Cerebellar cortex (tissue), 1 donor: ENCODE data around the gene ST14.
"Not testable (repeated sequence)": the region's sequence is repeated elsewhere in the genome, so short reads cannot be mapped to it uniquely, and the experiment has no call there.

ENCODE experiments used
- DNase-seq: peaks from one replicate; pipeline ENCODE4 v3.0.0-alpha.2; 2015; ENCODE audit warnings: low spot score

Gene ST14

DNA sequence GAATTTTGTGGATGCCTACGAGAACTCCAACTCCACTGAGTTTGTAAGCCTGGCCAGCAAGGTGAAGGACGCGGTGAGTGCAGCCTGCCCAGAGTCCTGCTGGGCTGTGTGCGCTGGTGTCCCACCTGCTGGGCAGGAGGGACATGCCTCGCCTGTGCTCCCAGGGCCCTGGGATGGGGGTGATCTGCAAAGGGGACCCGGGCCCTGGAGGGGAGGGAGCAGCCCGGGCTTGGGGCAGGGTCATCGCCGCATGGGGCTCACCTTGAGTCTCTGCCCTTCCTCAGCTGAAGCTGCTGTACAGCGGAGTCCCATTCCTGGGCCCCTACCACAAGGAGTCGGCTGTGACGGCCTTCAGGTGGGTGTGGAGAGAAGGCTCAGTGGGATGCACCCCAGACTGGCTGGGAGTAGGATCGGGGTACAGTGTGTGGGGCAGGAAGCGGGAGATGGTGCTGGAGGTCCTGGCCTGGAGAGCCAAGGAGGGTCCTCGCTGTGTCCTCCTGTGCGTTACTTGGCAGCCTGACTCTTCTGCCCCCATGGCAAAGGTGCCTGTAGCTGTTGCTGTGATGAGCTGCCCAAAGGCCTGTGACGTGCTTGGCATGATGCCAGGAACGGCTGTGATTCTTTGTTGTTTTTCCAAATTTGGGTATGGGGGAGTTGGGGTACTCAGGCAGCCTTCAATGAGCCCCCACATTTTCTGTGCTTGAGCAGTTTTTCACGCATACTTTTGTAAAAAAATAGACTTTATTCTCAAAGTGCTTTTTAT lies 29.2 kb downstream of the ST14 start:
- no peak for DNase-seq

DNA sequence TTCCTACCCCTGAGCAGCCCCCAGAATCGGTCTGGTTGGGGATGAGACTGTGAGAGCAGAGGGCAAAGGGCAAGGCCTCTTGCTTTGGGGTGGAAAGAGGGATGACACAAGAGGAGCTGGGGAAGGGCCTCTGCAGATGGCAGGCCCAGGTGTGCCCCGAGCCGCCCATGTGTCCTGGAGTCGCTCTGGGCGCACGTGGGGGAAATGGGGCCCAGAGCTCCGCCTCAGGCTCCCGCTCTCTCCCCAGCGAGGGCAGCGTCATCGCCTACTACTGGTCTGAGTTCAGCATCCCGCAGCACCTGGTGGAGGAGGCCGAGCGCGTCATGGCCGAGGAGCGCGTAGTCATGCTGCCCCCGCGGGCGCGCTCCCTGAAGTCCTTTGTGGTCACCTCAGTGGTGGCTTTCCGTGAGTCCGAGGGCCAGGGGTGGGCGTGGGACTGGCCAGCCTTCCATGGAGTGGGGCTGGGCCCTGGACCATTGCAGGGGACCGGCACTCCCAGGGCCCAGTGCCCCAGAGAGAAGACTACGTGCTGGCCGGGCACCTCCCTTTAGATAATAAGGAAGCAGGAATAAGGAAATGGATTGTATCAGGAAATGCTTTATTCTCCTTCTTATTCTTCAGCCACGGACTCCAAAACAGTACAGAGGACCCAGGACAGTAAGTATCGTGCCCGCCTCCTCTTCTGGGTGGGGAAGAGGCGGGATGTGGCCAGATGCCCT lies 30.1 kb downstream of the ST14 start:
- DNase-seq, result no peak

DNA sequence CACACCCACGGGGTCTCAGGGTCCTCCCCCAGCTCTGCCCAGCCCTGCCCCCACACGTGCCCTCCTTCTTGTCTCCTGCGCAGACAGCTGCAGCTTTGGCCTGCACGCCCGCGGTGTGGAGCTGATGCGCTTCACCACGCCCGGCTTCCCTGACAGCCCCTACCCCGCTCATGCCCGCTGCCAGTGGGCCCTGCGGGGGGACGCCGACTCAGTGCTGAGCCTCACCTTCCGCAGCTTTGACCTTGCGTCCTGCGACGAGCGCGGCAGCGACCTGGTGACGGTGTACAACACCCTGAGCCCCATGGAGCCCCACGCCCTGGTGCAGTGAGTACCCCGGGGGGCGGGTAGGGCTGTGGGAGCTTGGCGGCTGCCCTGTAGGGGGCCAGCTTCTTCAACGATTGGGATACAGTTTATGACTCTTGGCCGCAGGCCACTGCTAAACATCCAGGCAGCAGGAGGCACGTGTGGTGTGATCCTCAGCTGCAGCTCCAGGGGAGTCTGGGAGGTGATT lies 30.8 kb downstream of the ST14 start:
- no peak for DNase-seq

DNA sequence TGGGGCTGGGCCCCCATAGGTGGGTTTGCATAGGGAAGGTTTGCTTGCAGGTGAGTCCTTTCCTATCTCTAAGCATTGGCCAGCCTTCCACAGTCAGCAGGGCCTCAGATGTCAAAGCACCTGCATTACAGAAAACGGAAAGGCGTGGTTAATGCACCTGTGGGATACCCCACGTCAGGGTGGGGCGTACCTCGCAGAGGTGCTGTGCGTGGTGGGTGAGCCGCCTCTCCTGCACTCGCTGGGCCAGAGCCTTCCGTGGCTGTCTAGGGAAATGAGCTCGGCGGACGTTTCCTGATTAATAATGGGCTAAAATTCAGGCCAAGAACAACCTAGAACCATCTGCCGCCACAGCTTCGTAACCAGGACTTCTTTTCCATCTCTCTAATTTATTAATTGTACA lies 32.3 kb downstream of the ST14 start:
- no peak for DNase-seq

DNA sequence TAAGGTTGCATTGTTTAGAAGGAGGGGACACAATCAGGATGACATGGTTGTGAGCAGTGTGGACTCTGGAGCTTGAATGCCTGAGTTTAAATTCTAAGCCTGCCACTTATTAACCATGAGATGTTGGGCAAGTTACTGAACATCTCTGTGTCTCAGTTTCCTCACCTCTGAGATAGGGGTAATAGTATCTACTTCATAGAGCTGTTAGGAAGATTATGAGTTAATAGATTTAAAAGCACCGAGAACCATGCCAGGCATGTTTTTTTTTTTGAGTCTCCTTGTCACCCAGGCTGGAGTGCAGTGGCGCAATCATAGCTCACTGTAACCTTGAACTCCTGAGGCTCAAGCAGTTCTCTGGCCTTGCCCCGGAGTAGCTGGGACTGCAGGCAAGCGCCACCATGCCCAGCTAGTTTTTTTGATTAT lies 33.3 kb downstream of the ST14 start:
- DNase-seq, result no peak

DNA sequence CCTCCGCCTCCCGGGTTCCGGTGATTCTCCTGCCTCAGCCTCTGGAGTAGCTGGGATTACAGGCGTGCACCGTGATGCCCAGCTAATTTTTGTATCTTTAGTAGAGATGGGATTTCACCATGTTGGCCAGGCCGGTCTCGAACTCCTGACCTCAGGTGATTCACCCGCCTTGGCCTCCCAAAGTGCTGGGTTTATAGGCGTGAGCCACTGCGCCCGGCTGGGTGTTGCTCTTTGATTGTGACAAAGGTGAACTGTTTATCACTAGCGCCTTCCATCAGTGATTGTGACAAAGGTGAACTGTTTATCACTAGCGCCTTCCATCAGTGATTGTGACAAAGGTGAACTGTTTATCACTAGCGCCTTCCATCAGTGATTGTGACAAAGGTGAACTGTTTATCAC lies 34.0 kb downstream of the ST14 start:
- DNase-seq, result not testable (repeated sequence)

GRCh38 chr11:130194241-130195023 lies 34.9 kb downstream of the ST14 start:
- DNase-seq, result no peak

- no peak for DNase-seq
Measured at GRCh38 chr11:130197386-130198035, 37.9 kb downstream of the ST14 start.

GRCh38 chr11:130198292-130198691 lies 38.7 kb downstream of the ST14 start:
- DNase-seq, result no peak

DNA sequence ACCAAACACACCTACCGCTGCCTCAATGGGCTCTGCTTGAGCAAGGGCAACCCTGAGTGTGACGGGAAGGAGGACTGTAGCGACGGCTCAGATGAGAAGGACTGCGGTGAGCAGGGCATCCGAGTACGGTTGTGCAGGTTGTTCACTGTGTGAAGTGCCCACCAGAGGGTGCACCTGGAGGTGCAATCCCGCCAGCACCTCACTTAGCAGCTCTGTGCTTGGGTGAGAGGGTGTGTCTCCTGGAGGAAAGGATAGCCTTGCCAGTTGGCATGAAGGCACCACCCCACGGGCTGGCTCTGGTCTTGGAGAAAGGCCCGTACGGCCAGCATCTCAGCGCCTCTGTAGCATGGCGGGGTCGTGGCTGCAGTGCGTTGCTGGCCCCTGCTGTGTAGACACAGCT lies 39.4 kb downstream of the ST14 start:
- DNase-seq, result no peak

DNA sequence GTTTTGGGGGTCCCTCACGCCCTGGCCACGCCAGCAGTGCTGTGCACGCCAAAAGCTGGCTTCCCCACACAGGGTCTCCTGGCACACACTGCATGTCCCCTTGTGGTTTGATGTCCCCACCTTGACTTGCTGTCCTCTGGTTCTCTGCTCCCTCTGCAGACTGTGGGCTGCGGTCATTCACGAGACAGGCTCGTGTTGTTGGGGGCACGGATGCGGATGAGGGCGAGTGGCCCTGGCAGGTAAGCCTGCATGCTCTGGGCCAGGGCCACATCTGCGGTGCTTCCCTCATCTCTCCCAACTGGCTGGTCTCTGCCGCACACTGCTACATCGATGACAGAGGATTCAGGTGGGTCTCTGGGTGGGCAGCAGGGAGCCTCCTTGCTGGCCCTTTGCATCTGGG lies 40.2 kb downstream of the ST14 start:
- no peak for DNase-seq

DNA sequence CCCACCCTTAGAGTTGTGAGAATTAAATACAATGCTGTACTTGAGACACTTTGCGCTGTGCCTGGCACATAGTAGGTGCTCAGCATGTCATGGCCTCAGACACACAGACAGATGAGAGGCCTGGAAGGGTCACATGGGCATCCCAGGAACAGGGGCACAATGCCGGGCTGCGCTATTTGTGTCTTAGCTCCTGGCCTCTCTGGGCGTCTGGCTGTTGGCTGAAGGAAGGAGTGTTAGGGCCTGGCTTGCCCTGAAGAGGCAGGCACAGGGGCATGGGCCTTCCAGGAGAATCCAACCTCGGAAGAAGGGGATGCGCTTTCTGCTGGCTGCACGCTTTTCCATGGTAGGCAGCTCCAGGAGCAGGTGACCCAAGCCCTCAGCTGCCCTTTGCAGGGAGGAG lies 41.4 kb downstream of the ST14 start:
- no peak for DNase-seq

DNA sequence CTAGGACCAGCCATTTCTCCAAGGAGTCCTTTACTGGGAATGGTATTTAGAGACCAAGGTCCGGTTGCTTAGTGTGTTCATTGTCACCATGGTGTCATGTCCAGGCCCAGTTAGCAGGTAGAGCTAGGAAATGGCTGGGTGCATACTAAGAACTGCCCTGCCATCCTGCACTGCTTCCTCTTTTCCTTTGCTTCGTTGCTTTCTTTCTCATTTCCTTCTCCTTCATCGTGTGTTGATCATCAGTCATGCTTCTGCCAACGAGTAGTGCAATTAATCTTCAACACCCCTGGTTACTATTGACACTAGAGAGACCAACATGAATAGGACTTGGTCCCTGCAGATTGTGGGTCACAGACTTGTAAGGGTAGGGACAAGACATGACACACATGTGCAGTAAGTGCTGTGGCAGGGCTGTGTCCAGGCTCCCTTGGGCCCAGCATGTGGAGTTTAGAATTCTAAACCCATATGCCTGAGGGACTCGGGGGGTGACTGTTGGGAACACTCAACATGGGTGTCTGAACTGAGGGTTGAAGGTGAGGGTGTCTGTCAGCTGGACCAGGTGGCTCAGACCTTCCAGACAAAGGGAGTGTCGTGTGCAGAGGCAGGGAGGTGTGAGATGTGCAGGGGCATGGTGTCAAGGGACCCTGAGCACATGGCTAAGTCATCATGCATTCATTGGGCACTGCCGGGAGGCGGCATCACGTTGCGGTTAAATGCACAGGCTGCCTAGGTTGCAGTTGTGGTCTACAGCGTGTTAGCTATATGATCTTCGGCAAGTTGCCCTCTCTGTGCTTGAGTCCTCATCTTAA lies 42.6 kb downstream of the ST14 start:
- no peak for DNase-seq

DNA sequence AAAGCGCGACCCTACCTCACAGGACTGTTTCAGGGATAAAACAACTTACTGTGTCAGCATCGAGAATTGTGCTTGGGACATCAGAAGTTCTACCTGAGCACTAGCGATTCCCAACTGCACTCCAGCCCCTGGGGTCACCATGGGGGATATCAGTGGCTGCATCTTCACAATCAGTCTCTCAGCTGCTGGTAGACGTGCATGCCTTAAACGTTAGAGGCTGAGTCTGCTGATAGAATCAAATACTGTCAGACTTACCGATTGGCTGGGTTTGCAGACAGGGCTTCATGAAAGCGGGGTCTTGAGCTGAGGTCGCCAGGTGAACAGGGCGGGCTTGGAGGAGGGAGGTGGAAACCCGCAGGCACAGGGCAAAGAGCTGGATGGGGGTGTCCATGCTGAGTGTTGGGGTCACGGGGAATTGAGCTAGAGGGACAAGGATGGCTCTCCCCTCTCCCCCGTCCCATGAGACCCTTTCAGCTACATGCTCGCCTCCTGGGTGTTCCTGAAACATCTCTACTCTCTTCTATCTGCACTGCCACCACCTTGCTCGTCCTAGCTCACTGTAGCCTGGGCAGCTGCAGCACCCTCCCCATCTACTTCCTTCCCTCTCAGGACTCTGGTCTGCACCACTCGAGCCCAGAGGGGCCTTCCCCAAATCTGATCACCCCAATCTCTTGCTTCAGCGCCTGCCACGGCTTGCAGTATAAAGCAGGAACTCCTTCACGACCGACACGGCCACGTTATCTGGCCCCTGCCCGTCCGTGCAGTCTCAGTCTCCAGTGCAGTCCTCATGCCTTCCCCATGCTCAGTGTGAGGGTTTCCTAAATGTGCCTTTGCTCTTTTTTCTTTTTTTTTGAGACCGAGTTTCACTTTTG lies 43.5 kb downstream of the ST14 start:
- DNase-seq, result no peak

- no peak for DNase-seq
Measured at GRCh38 chr11:130203766-130204702, 44.5 kb downstream of the ST14 start.

DNA sequence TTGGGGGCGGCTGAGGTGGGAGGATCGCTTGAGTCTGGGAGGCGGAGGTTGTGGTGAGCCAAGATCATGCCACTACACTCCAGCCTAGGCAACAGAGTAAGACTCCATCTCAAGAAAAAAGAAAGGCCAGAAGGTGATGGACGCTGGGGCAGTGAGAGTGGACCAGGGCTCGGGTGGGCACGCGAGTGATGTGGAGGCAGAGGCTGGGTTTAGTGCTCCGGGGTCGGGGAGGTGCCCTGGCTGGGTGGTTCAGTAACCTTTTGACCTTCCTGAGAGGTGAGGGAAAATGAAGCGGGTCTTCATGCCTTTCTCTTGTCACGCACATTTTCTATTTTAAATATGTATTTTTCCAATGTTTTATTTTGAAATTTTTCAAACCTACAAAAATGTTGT lies 45.1 kb downstream of the ST14 start:
- no peak for DNase-seq

GRCh38 chr11:130206141-130206540 lies 46.6 kb downstream of the ST14 start:
- DNase-seq, result no peak

GRCh38 chr11:130208241-130209127 lies 48.9 kb downstream of the ST14 start:
- no peak for DNase-seq
